ENCODE data around the gene UNC119.

UNC119 gene

DNA sequence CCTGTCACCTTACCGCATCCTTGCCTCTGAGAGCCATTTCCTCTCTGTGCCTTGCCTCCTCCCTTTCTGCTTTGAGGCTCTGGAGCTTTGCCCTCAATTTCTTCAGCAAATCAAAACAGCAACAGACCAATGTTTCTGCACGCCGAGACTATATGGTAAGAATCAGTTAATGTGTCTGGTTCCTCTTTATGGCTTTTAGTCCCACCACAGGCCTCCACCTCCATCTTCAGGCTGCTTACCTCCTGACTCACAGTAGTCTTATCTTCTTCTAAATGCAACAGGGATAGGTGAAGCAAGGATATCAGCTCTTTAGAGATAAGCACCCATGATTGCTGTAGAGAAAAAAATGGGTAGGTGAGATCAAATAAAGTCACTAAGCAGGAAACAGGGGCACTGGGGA, 33.4 kb upstream of the UNC119 start:
- no peak for TF ChIP-seq CTCF (IDR thresholded peaks at IDR 0.05)
- no peak overlapping the region for H3K27ac ChIP-seq
- DNase-seq (ENCODE audit: low spot score): peak; percentile 14

DNA sequence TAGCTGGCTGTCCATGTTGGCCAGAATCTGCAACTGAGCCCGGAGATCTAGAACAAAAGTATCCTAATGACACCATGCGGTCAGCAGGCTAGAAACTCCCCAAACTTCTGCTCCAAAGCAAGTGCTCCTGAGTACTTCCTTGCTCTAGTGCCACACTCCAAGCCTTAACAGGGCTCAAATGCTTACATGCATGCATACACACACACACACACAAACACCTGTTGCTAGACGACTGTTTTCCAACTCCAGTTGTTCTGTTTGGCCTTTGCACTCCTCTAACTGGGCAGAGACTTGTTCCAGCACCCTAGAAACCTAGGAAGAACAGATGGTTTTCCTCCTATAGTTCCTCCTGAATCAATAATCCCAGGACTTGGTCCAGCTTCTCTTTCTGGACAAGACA, 32.0 kb upstream of the UNC119 start:
- H3K4me3 ChIP-seq: no peak overlapping the region
- no peak for TF ChIP-seq CTCF (IDR thresholded peaks at IDR 0.05)
- no peak overlapping the region for H3K27ac ChIP-seq

More for the DNA sequence above, 33.4 kb upstream of the UNC119 start:
- no peak overlapping the region for H3K4me3 ChIP-seq

DNA sequence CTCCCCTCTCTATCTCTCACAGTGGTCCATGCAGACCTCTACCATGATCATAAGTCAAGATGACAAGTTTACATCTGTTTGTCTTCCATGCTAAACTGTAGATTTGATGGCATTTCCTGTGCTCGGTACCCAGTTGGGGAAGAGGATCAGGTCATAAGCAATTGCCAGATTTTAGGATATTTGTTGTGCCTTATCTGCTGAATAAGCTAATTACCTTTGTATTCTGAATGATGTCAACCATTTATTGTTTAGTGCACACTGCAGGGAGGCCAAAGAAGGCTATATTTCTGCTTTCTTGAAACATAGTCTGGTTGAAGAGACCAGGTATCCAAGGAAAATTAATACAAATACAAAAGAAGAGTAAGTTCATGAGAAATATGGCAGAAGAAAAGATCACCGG, 30.1 kb upstream of the UNC119 start:
- TF ChIP-seq CTCF (IDR thresholded peaks at IDR 0.05): no peak
- no peak overlapping the region for H3K4me3 ChIP-seq
- no peak overlapping the region for H3K27ac ChIP-seq
- DNase-seq (ENCODE audit: low spot score): no peak

More for the DNA sequence above, 32.0 kb upstream of the UNC119 start:
- DNase-seq (ENCODE audit: low spot score): no peak

- Histone ChIP-seq H3K27ac (no peak overlapping the region), H3K4me3 (no peak overlapping the region)
- no peak for TF ChIP-seq CTCF (IDR thresholded peaks at IDR 0.05)
- DNase-seq (ENCODE audit: low spot score): no peak
Observed at GRCh38 chr17:28580959-28581358, 28.5 kb upstream of the UNC119 start.

DNA sequence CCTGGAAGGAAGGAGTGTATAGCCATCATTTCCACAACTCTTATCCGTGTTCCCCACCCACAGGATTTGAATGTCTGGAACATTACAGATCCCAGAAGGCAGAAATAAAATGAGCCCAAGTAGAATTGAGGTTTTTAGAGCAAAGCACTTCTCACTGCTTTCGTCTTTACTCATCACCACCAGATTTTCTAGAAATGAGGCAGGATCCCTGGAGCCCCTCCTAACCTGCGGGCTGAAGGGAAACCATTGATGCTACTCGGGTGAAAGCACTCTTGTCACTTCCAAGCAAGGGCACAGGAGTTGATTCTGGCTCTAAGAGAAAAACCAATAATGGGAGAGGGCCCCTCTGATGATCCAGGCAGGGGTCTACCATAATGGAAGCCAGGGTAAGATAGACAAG, 27.1 kb upstream of the UNC119 start:
- Histone ChIP-seq H3K27ac (no peak overlapping the region), H3K4me3 (no peak overlapping the region)
- TF ChIP-seq CTCF (IDR thresholded peaks at IDR 0.05): no peak
- DNase-seq (ENCODE audit: low spot score): no peak

DNA sequence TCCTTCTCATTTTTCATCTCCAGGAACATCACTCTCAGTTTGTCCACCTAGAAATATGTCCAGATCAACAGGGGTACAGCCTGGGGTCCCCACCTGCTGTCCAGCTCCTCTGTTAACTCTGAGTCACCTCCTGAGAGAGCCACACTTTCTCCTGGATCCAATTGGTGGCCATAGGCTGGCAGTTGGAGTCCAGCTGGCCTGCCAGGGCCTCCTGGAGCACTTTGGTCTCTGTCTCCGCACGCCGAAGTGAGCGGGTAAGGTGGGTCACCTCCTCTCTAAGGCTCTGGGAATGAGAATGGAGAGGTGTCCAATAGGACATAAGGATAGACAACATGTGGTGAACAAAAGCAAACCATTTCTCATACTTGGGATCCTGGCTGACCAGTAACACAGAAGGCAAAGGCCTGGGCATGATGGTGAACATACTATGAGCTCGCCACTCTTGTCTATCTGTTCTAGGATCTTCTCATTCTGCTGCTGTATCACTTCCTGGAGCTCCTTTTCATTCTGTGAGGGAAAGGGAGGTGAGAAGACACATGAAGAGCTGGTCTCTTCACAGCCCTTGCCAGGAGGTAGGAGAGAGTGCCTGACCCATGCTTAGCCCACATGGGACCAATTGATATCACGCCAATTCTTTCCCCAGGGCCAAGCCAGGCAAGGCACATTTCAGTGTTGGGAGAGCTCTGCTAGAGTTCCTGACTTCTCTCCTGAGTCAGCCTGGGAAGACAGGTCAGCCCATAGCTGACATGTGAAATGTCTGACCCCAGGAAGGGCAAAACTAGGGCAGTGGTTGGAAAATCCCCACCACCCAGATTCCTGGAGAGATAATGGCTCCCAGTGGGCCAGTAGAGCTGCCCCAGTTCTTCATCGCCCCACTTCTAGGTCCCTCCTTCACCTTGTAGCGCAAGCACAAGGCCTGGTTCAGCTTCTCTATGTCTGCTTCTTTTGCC, 26.1 kb upstream of the UNC119 start:
- TF ChIP-seq CTCF (IDR thresholded peaks at IDR 0.05): no peak
- no peak overlapping the region for H3K4me3 ChIP-seq
- H3K27ac ChIP-seq: no peak overlapping the region
- DNase-seq (ENCODE audit: low spot score): peak; percentile 53

DNA sequence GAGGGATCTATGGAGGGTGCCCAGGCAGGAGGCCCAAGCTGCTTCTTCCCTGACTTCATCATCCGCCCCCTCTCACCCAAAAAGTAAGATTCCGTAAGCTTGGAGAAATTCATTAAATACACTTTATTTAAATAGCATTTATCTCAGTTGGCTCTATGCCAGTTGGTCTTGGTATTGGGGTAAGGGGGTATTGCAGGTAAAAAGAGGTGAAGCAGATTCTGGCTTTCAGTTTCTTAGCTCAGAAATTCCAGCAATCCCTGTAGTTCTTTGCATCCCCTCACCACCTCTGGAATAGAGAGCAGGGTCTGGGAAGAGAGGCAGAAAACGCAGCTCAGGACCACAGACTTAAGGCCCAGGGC, 25.0 kb upstream of the UNC119 start:
- no peak for TF ChIP-seq CTCF (IDR thresholded peaks at IDR 0.05)
- peak overlapping the region in 1 of 2 donors; percentile 42 for H3K27ac ChIP-seq
- no peak overlapping the region for H3K4me3 ChIP-seq
- no peak for DNase-seq (ENCODE audit: low spot score)

Data from coronary artery (tissue), 2 donors.